CD14-positive monocyte (primary cell): Measurements from ENCODE around the gene DGKE. TPM values are rescaled to one million over a fixed set of nuclear protein-coding genes. Genes with fewer than 3 reads are reported as not detected.

Experiments used
- DNase-seq, 3 donors: peaks; one replicate each; pipeline ENCODE4 v3.0.0-alpha.2; 2011 to 2022
- H2AFZ ChIP-seq: 2 replicates; pipeline ENCODE4 v1.6.0; 2012; ENCODE audit warnings: mild to moderate bottlenecking, low read depth, low read length, inconsistent platforms; ENCODE audit not compliant: insufficient read depth, poor library complexity, severe bottlenecking
- H3K27ac ChIP-seq, 2 donors: 1 replicate in 1 of 2; 2 replicates in 1 of 2; pipeline ENCODE4 v1.5.1; 2012 to 2013; ENCODE audit warnings: low read length in 2 of 2, control low read depth in 1 of 2, inconsistent platforms in 1 of 2, low read depth in 1 of 2, mild to moderate bottlenecking in 1 of 2
- H3K27me3 ChIP-seq, 2 donors: one replicate each; pipeline versions ENCODE4 v1.6.0 to v1.6.1; 2011 to 2013; ENCODE audit warnings: low read length in 2 of 2; ENCODE audit not compliant: control insufficient read depth in 2 of 2, insufficient read depth in 2 of 2
- H3K36me3 ChIP-seq, 2 donors: replicated peaks in 1 of 2; 1 replicate in 1 of 2; 2 replicates in 1 of 2; pipeline versions ENCODE4 v1.5.1 to v1.6.1; 2012 to 2013; ENCODE audit warnings: low read length in 2 of 2, control low read depth in 1 of 2, inconsistent platforms in 1 of 2, mild to moderate bottlenecking in 1 of 2; ENCODE audit not compliant: insufficient read depth in 2 of 2, control insufficient read depth in 1 of 2
- H3K4me1 ChIP-seq, 2 donors: 1 replicate in 1 of 2; 2 replicates in 1 of 2; pipeline versions ENCODE4 v1.5.1 to v1.6.1; 2012 to 2013; ENCODE audit warnings: low read length in 2 of 2, control low read depth in 1 of 2, inconsistent platforms in 1 of 2, mild to moderate bottlenecking in 1 of 2, moderate library complexity in 1 of 2; ENCODE audit not compliant: insufficient read depth in 2 of 2, control insufficient read depth in 1 of 2
- H3K4me2 ChIP-seq: replicated peaks from 2 replicates; pipeline ENCODE3; 2012; ENCODE audit warnings: low read length, moderate library complexity, mild to moderate bottlenecking; ENCODE audit not compliant: poor library complexity, severe bottlenecking; ENCODE audit errors: extremely low read depth
- H3K4me3 ChIP-seq, 3 experiments: fragments of 200-600 bp in 1 of 3; sonication (generic) in 1 of 3; replicated peaks in 1 of 3; 1 replicate in 2 of 3; 2 replicates in 1 of 3; pipeline ENCODE4 v1.5.1; 2011 to 2013; ENCODE audit warnings: low read length in 3 of 3, mild to moderate bottlenecking in 3 of 3, control low read depth in 2 of 3, low read depth in 2 of 3, inconsistent platforms in 1 of 3, moderate library complexity in 1 of 3
- H3K79me2 ChIP-seq: 2 replicates; pipeline ENCODE4 v1.6.0; 2012; ENCODE audit warnings: mild to moderate bottlenecking, control low read depth, inconsistent platforms, low read length, moderate library complexity; ENCODE audit not compliant: insufficient read depth
- H3K9ac ChIP-seq: 2 replicates; pipeline ENCODE4 v1.6.0; 2017; ENCODE audit warnings: low read length, mild to moderate bottlenecking; ENCODE audit not compliant: insufficient read depth, poor library complexity, severe bottlenecking
- H3K9me3 ChIP-seq, 2 donors: replicated peaks in 1 of 2; 1 replicate in 1 of 2; 2 replicates in 1 of 2; pipeline versions ENCODE4 v1.5.1 to v1.6.1; 2012 to 2013; ENCODE audit warnings: low read length in 2 of 2, control low read depth in 1 of 2; ENCODE audit not compliant: control insufficient read depth in 1 of 2, insufficient read depth in 1 of 2
- H4K20me1 ChIP-seq: 2 replicates; pipeline ENCODE4 v1.6.0; 2012; ENCODE audit warnings: mild to moderate bottlenecking, low read length, control low read depth, moderate library complexity; ENCODE audit not compliant: insufficient read depth
- H3K27ac Mint-ChIP-seq, 7 donors: one replicate each; pipeline ENCODE4 v1.8.0; 2020; ENCODE audit warnings: mild to moderate bottlenecking in 7 of 7, mixed read lengths in 7 of 7, moderate library complexity in 6 of 7, inconsistent platforms in 2 of 7
- H3K27me3 Mint-ChIP-seq, 3 donors: one replicate each; pipeline ENCODE4 v1.8.0; 2021 to 2022; ENCODE audit warnings: low read depth in 3 of 3, mild to moderate bottlenecking in 3 of 3, mixed read lengths in 3 of 3, moderate library complexity in 3 of 3, inconsistent platforms in 1 of 3
- H3K36me3 Mint-ChIP-seq, 2 donors: one replicate each; pipeline ENCODE4 v1.8.0; 2020; ENCODE audit warnings: mixed read lengths in 2 of 2, inconsistent platforms in 1 of 2, mild to moderate bottlenecking in 1 of 2
- H3K4me1 Mint-ChIP-seq: one replicate; pipeline ENCODE4 v1.8.0; 2020; ENCODE audit warnings: mild to moderate bottlenecking, mixed read lengths
- H3K4me3 Mint-ChIP-seq, 2 donors: one replicate each; pipeline ENCODE4 v1.8.0; 2020; ENCODE audit warnings: mild to moderate bottlenecking in 2 of 2, mixed read lengths in 2 of 2, moderate library complexity in 1 of 2
- H3K9me3 Mint-ChIP-seq, 7 donors: one replicate each; pipeline ENCODE4 v1.8.0; 2020 to 2022; ENCODE audit warnings: mixed read lengths in 7 of 7, mild to moderate bottlenecking in 6 of 7, moderate library complexity in 6 of 7, inconsistent platforms in 2 of 7
- WGBS: methylation state at CpG from one replicate; pipeline ENCODE4 v1.1.5; 2013; ENCODE audit warnings: missing lambda C conversion rate; ENCODE audit not compliant: insufficient coverage; 5-methylcytosine and 5-hydroxymethylcytosine counted together
- intact Hi-C, 2 donors: fragments of 100-400 bp; cut with micrococcal nuclease; formaldehyde crosslinking; loops; one replicate each; pipeline versions ENCODE4 v1.15.0 to v1.15.1; 2023
- polyA plus RNA-seq, 3 donors: library from polyadenylated mRNA; depleted of rRNA in 1 of 3; unstranded in 2 of 3; stranded (reverse) in 1 of 3; fragments of 300-500 nt in 2 of 3; fragments of >200 nt in 1 of 3; fragmentation: Illumina TruSeq in 2 of 3; gene quantifications; 1 replicate in 2 of 3; 2 replicates in 1 of 3; pipeline ENCODE4 v1.2.3, GENCODE V29; 2012 to 2021
- TF ChIP-seq, protein P1 (sequence below): fragments of 200-600 bp; IDR thresholded peaks from one replicate; pipeline ENCODE4 v1.8.0; 2022; ENCODE audit warnings: antibody characterized with exemption, mild to moderate bottlenecking

The DGKE gene
- polyA plus RNA-seq, 3 donors = 1.1 to 3.0 (median 1.5) TPM

DNA sequence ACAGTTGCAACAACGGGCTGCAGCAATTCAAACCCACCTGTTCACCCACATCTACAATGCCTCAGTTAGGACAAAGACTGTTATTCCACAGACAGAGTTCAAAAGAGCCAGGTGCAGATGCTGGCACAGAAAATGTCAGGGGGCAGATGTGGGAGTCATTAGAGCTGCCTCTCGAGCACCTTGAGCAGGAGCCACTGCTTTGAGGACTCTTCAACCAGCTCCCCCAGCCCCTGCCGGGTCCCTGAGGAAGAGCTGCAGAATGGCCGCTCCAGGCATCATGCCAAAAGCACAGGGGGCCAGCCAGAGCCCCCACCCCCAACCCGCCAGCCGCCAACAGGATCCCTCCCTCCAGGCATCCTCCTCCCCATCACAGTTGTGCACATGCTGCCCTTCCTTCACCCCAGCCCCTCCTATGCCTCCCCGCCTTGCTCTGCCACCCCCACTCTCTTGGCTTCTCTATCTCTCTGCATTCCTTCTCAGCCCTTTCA is 21.0 kb upstream of the DGKE start:
- intact Hi-C loops = no loop called here
- peaks cover 10% of the 10 kb centered on the region for H3K4me1 Mint-ChIP-seq
- H3K4me3 ChIP-seq = no peak overlapping the region
- H3K9me3 ChIP-seq = no peaks in the 10 kb centered on the region
- peaks cover 6 to 7% of the 10 kb centered on the region in 2 donors for H3K4me1 ChIP-seq
- TF ChIP-seq, protein P1, sequence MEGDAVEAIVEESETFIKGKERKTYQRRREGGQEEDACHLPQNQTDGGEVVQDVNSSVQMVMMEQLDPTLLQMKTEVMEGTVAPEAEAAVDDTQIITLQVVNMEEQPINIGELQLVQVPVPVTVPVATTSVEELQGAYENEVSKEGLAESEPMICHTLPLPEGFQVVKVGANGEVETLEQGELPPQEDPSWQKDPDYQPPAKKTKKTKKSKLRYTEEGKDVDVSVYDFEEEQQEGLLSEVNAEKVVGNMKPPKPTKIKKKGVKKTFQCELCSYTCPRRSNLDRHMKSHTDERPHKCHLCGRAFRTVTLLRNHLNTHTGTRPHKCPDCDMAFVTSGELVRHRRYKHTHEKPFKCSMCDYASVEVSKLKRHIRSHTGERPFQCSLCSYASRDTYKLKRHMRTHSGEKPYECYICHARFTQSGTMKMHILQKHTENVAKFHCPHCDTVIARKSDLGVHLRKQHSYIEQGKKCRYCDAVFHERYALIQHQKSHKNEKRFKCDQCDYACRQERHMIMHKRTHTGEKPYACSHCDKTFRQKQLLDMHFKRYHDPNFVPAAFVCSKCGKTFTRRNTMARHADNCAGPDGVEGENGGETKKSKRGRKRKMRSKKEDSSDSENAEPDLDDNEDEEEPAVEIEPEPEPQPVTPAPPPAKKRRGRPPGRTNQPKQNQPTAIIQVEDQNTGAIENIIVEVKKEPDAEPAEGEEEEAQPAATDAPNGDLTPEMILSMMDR = no peak
- H3K4me3 Mint-ChIP-seq = no peak overlapping the region
- 59% methylated on average over 6 of the region's 7 CpGs for WGBS
- no peaks in the 10 kb centered on the region for H3K79me2 ChIP-seq
- no peak overlapping the region for H3K27ac ChIP-seq
- H3K36me3 Mint-ChIP-seq = no peaks in the 10 kb centered on the region
- H3K27ac Mint-ChIP-seq = no peak overlapping the region
- no peaks in the 10 kb centered on the region for H3K36me3 ChIP-seq
- no peaks in the 10 kb centered on the region for H3K9me3 Mint-ChIP-seq
- H2AFZ ChIP-seq = no peak overlapping the region
- H3K27me3 Mint-ChIP-seq = peaks cover 0 to 3% (median 0%) of the 10 kb centered on the region in 3 donors
- no peak overlapping the region for H3K4me2 ChIP-seq
- DNase-seq = no peak
- no peak overlapping the region for H3K9ac ChIP-seq
- H4K20me1 ChIP-seq = no peaks in the 10 kb centered on the region
- H3K27me3 ChIP-seq = no peaks in the 10 kb centered on the region

DNA sequence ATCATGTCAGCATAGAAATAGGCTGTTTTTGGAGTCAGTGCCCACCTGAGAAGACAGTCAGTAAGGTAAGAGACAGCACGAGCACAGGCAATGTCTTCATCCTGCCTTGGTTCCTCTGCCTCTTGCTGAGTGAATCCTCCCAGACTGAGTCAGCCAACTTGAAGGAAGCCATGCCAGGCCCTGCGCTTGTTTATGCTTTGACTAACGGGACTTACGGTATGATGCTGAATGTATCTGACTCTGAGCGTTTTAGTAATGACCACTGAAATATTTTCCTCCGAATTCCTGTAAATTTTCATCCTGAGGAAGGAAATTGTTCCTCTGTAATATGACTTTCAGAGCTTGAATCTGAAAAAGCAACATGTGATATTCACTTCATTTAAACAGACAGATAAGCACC is 18.2 kb upstream of the DGKE start:
- H2AFZ ChIP-seq = no peak overlapping the region
- peaks cover 14% of the 10 kb centered on the region for H3K4me1 Mint-ChIP-seq
- no peaks in the 10 kb centered on the region for H3K9me3 Mint-ChIP-seq
- no peaks in the 10 kb centered on the region for H3K36me3 ChIP-seq
- no peak overlapping the region for H3K9ac ChIP-seq
- no peaks in the 10 kb centered on the region for H3K27me3 ChIP-seq
- WGBS = 86% methylated on average over 5 of the region's 6 CpGs
- intact Hi-C loops = loop anchor here (5.0 kb wide), 2 partner anchors 127 to 147 kb away; partner anchors contain the start of gene COIL (in 1 of the 2)
- no peak overlapping the region for H3K27ac Mint-ChIP-seq
- no peak for DNase-seq
- H3K27ac ChIP-seq = no peak overlapping the region
- H3K4me3 ChIP-seq = no peak overlapping the region
- no peak overlapping the region for H3K4me3 Mint-ChIP-seq
- peaks cover 6 to 7% of the 10 kb centered on the region in 2 donors for H3K4me1 ChIP-seq
- no peaks in the 10 kb centered on the region for H3K79me2 ChIP-seq
- H3K36me3 Mint-ChIP-seq = no peaks in the 10 kb centered on the region
- H3K27me3 Mint-ChIP-seq = peaks cover 0 to 11% (median 6%) of the 10 kb centered on the region in 3 donors
- no peak overlapping the region for H3K4me2 ChIP-seq
- H4K20me1 ChIP-seq = no peaks in the 10 kb centered on the region
- TF ChIP-seq, protein P1 = no peak
- H3K9me3 ChIP-seq = no peaks in the 10 kb centered on the region
